Right lobe of liver (tissue), 6 donors: Measurements from ENCODE around the gene PKP3. TPM values are rescaled to one million over a fixed set of nuclear protein-coding genes. Genes with fewer than 3 reads are reported as not detected.

Experiments used
- ATAC-seq, 4 donors: fragments of 200-7000 bp; cut with Tn5 transposase; one replicate each; pipeline ENCODE4 v1.9.1; 2020; ENCODE audit warnings: mild to moderate bottlenecking in 4 of 4, moderate library complexity in 4 of 4
- DNase-seq, 3 donors: peaks; one replicate each; pipeline ENCODE4 v3.0.0-alpha.2; 2020
- H3K27ac ChIP-seq, 3 donors: fragments of 200-600 bp; one replicate each; pipeline ENCODE4 v1.8.0; 2022
- H3K27me3 ChIP-seq, 2 donors: fragments of 200-600 bp; one replicate each; pipeline ENCODE4 v1.8.0; 2022
- H3K36me3 ChIP-seq, 4 donors: fragments of 200-600 bp; sonication (generic) in 1 of 4; one replicate each; pipeline versions ENCODE4 v1.5.1 to v1.8.0; 2017 to 2022; ENCODE audit warnings: control low read depth in 1 of 4
- H3K4me1 ChIP-seq, 4 donors: fragments of 200-600 bp; sonication (generic) in 1 of 4; one replicate each; pipeline versions ENCODE4 v1.5.1 to v1.8.0; 2017 to 2022; ENCODE audit warnings: control low read depth in 1 of 4
- H3K4me3 ChIP-seq, 3 donors: fragments of 200-600 bp; one replicate each; pipeline ENCODE4 v1.8.0; 2022
- H3K9me3 ChIP-seq, 4 donors: fragments of 200-600 bp; sonication (generic) in 1 of 4; one replicate each; pipeline versions ENCODE4 v1.5.1 to v1.8.0; 2017 to 2022; ENCODE audit warnings: control low read depth in 1 of 4
- POLR2A ChIP-seq: fragments of 450-650 bp; IDR thresholded peaks from one replicate; pipeline ENCODE4 v1.6.1; 2017; ENCODE audit warnings: antibody characterized with exemption, mild to moderate bottlenecking
- WGBS: methylation state at CpG from one replicate; pipeline ENCODE4 v1.1.6; 2018; ENCODE audit warnings: low coverage, low lambda C conversion rate; ENCODE audit not compliant: insufficient coverage; ENCODE audit errors: missing lambda C conversion rate; 5-methylcytosine and 5-hydroxymethylcytosine counted together
- intact Hi-C, 2 donors: fragments of 100-400 bp; cut with DNase I; formaldehyde crosslinking; loops; one replicate each; pipeline versions ENCODE4 v1.11.2 to v1.14.1; 2022
- total RNA-seq, 6 experiments: library from RNA; depleted of rRNA in 2 of 6; stranded (reverse); fragments of >200 nt in 2 of 6; fragmentation: NEBNext Ultra II Directional in 3 of 6; extraction: Animal tissue kit (Norgen Biotek cat#: 25700) in 3 of 6; gene quantifications; one replicate each; pipeline versions ENCODE4 v1.1.0 to v1.2.4, GENCODE V29; 2016 to 2023
- TF ChIP-seq, protein P1 (sequence below), 4 donors: fragments of 200-600 bp in 3 of 4; fragments of 450-650 bp in 1 of 4; IDR thresholded peaks; one replicate each; pipeline versions ENCODE4 v1.5.1 to v1.8.0; 2016 to 2022; ENCODE audit warnings: antibody characterized with exemption in 4 of 4, mild to moderate bottlenecking in 2 of 4
- donor health status: DM: no; HTN: yes; CAD: no.
- donor health status: DM: no; HTN: no; CAD: no.
- donor health status: DM: no; HTN: no; CAD: no.
- donor health status: DM: no; HTN: yes; CAD: no.
- donor health status: DM: no; HTN: yes; CAD: no.

PKP3 gene
- total RNA-seq, 6 experiments from 2014 or later, result 0.43 to 1.5 (median 0.47) TPM; not detected in 3

GRCh38 chr11:403761-404431 is 9.9 kb downstream of the PKP3 start:
- intact Hi-C loops, result loop anchor here in 1 of 2 donors (10.0 kb wide), 2 partner anchors 51 to 121 kb away; partner anchors contain the start of gene PTDSS2
- no CpG with 5 or more reads among the region's 27 CpGs for WGBS
- no peaks in the 10 kb centered on the region for H3K27me3 ChIP-seq
- DNase-seq (peak in 2 of 3 donors; percentile 48 to 53), ATAC-seq (no peak)
- no peaks in the 10 kb centered on the region for H3K36me3 ChIP-seq
- no peak overlapping the region for H3K4me3 ChIP-seq
- H3K27ac ChIP-seq, result no peak overlapping the region
- H3K9me3 ChIP-seq, result no peaks in the 10 kb centered on the region
- H3K4me1 ChIP-seq, result peaks cover 0 to 30% (median 13%) of the 10 kb centered on the region in 4 donors
- TF ChIP-seq, protein P1, sequence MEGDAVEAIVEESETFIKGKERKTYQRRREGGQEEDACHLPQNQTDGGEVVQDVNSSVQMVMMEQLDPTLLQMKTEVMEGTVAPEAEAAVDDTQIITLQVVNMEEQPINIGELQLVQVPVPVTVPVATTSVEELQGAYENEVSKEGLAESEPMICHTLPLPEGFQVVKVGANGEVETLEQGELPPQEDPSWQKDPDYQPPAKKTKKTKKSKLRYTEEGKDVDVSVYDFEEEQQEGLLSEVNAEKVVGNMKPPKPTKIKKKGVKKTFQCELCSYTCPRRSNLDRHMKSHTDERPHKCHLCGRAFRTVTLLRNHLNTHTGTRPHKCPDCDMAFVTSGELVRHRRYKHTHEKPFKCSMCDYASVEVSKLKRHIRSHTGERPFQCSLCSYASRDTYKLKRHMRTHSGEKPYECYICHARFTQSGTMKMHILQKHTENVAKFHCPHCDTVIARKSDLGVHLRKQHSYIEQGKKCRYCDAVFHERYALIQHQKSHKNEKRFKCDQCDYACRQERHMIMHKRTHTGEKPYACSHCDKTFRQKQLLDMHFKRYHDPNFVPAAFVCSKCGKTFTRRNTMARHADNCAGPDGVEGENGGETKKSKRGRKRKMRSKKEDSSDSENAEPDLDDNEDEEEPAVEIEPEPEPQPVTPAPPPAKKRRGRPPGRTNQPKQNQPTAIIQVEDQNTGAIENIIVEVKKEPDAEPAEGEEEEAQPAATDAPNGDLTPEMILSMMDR (IDR thresholded peaks at IDR 0.05), result no peak
- no peak for TF ChIP-seq POLR2A

DNA sequence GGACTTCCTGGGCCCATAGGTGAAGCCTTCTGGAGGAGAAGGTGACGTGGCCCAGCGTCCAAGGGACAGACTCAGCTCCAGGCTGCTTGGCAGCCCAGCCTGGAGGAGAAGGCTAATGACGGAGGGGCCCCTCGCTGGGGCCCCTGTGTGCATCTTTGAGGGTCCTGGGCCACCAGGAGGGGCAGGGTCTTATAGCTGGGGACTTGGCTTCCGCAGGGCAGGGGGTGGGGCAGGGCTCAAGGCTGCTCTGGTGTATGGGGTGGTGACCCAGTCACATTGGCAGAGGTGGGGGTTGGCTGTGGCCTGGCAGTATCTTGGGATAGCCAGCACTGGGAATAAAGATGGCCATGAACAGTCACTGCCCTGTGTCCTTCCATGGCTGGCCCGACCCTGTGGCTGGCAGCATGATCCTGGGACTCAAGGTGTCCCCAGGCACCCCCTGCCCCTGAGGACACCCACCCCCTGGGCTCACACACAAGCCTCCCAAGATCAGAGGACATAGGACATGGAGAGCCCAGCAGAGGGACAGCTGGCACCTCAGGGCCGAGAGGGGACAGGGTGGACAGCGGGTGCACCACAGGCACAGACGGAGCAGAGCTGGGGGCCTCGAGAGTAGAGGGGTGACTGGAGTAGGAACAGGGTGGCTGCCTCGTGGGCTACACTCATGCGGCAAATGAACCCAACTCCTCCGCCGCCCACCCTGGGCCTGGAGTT is 10.7 kb downstream of the PKP3 start:
- WGBS, result 90% methylated on average over 2 of the region's 14 CpGs
- ATAC-seq (no peak), DNase-seq (peak in 2 of 3 donors; percentile 47 to 52)
- no peaks in the 10 kb centered on the region for H3K36me3 ChIP-seq
- H3K9me3 ChIP-seq, result no peaks in the 10 kb centered on the region
- no peaks in the 10 kb centered on the region for H3K27me3 ChIP-seq
- no peak overlapping the region for H3K4me3 ChIP-seq
- H3K4me1 ChIP-seq, result peaks cover 0 to 37% (median 17%) of the 10 kb centered on the region in 4 donors
- no peak overlapping the region for H3K27ac ChIP-seq
- TF ChIP-seq, protein P1 (IDR thresholded peaks at IDR 0.05), result no peak
- TF ChIP-seq POLR2A, result no peak
- intact Hi-C loops, result loop anchor here (5.0 to 10.0 kb wide), 3 partner anchors 38 to 120 kb away; partner anchors contain the start of genes ANO9 (in 1 of the 2) and PTDSS2 (in 1 of the 2)

DNA sequence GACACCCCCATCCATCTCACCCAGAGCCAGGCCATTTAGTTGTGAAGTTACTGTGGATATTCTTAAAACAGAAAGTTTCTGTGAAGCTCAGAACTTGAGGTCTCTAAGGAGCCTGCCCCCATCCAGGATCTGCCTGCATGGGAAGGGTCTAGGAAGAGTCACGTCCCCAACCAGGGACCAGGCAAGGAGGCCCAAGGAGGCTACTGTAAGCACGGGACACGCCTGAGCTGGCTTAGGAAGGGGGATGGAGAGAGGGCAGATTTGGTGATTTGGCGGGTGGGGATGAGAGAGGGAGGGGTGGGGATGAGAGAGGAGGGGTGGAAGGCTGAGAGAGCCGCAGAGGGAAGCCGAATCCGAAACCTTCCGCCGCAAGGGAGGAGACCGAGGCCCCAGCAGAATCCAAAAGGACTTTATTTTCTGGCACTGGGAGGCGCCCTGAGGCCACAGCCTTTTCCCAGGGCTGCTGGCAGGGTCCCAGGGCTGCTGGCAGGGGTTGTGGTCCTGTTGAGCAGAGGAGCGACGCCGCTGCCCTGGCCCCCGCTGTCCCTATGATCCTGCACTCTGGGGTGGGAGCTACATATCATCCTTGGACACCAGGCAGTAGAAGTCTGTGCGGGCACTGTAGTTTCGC is 11.4 kb downstream of the PKP3 start:
- DNase-seq (peak; percentile 81 to 93 (median 87)), ATAC-seq (peak; percentile 5 to 43 (median 31))
- WGBS, result 34% methylated on average over 10 of the region's 17 CpGs
- Histone ChIP-seq H3K4me3 (peak overlapping the region; percentile 59 to 70 (median 66)), H3K9me3 (no peaks in the 10 kb centered on the region), H3K27me3 (no peaks in the 10 kb centered on the region), H3K4me1 (peaks cover 0 to 41% (median 18%) of the 10 kb centered on the region in 4 donors), H3K27ac (peak overlapping the region in 2 of 3 donors; percentile 64 to 77), H3K36me3 (no peaks in the 10 kb centered on the region)
- no peak for TF ChIP-seq POLR2A
- TF ChIP-seq, protein P1 (IDR thresholded peaks at IDR 0.05), result peak; percentile 27 to 52 (median 34)
- intact Hi-C loops, result loop anchor here (5.0 to 10.0 kb wide), 3 partner anchors 37 to 119 kb away; partner anchors contain the start of genes ANO9 (in 1 of the 2) and PTDSS2 (in 1 of the 2)
